IPS DF 6.9 (cell line): ENCODE data around the gene MIPEP.

Experiments used
- DNase-seq: peaks from one replicate; pipeline ENCODE4 v3.0.0-alpha.2; 2013; ENCODE audit warnings: low read depth, low spot score
- H3K27ac ChIP-seq: one replicate; pipeline ENCODE4 v1.5.1; 2013; ENCODE audit warnings: low read length, control low read depth
- H3K27me3 ChIP-seq: 2 replicates; pipeline ENCODE4 v1.6.1; 2013; ENCODE audit warnings: mild to moderate bottlenecking, low read length; ENCODE audit not compliant: control insufficient read depth, insufficient read depth
- H3K36me3 ChIP-seq: 2 replicates; pipeline ENCODE4 v1.6.1; 2013; ENCODE audit warnings: low read length; ENCODE audit not compliant: control insufficient read depth, insufficient read depth
- H3K4me1 ChIP-seq: 2 replicates; pipeline ENCODE4 v1.6.1; 2013; ENCODE audit warnings: low read length; ENCODE audit not compliant: control insufficient read depth, insufficient read depth
- H3K4me3 ChIP-seq: 2 replicates; pipeline ENCODE4 v1.5.1; 2013; ENCODE audit warnings: mild to moderate bottlenecking, low read length
- H3K9me3 ChIP-seq: 2 replicates; pipeline ENCODE4 v1.6.1; 2013; ENCODE audit warnings: low read length, inconsistent platforms; ENCODE audit not compliant: control insufficient read depth, insufficient read depth
- WGBS: extraction: QIAGEN DNeasy Blood & Tissue Kit; methylation state at CpG from one replicate; pipeline ENCODE4 v1.1.7; 2013; ENCODE audit warnings: mixed read lengths, missing lambda C conversion rate; ENCODE audit not compliant: insufficient read length, insufficient coverage; 5-methylcytosine and 5-hydroxymethylcytosine counted together

Gene MIPEP

GRCh38 chr13:23705583-23705982 lies 183.6 kb downstream of the MIPEP start:
- whole genome bisulfite sequencing: no CpG with 5 or more reads among the region's 2 CpGs
- Histone ChIP-seq H3K27ac (no peak overlapping the region), H3K27me3 (no peaks in the 10 kb centered on the region), H3K4me3 (no peak overlapping the region), H3K9me3 (no peaks in the 10 kb centered on the region), H3K4me1 (peaks cover 1% of the 10 kb centered on the region; the same call in 1 of the 2 replicates), H3K36me3 (no peaks in the 10 kb centered on the region)
- DNase-seq: no peak

GRCh38 chr13:23703246-23703860 lies 185.8 kb downstream of the MIPEP start:
- no peak overlapping the region for H3K27ac ChIP-seq

GRCh38 chr13:23701636-23702035 lies 187.6 kb downstream of the MIPEP start:
- no peak for DNase-seq
- no CpG with 5 or more reads among the region's 12 CpGs for WGBS
- H3K27ac ChIP-seq: no peak overlapping the region
- H3K27me3 ChIP-seq: no peaks in the 10 kb centered on the region
- H3K4me3 ChIP-seq: no peak overlapping the region
- H3K36me3 ChIP-seq: no peaks in the 10 kb centered on the region
- H3K9me3 ChIP-seq: no peaks in the 10 kb centered on the region
- peaks cover 1% of the 10 kb centered on the region; the same call in 1 of the 2 replicates for H3K4me1 ChIP-seq

More at GRCh38 chr13:23703246-23703860, 185.8 kb downstream of the MIPEP start:
- Histone ChIP-seq H3K9me3 (no peaks in the 10 kb centered on the region), H3K27me3 (no peaks in the 10 kb centered on the region), H3K4me3 (no peak overlapping the region), H3K4me1 (peaks cover 1% of the 10 kb centered on the region; the same call in 1 of the 2 replicates), H3K36me3 (no peaks in the 10 kb centered on the region)
- no peak for DNase-seq
- no CpG with 5 or more reads among the region's 11 CpGs for WGBS

GRCh38 chr13:23701186-23701585 lies 188.0 kb downstream of the MIPEP start:
- no peaks in the 10 kb centered on the region for H3K9me3 ChIP-seq
- no peak overlapping the region for H3K4me3 ChIP-seq
- H3K27me3 ChIP-seq: no peaks in the 10 kb centered on the region
- no CpG with 5 or more reads among the region's 5 CpGs for WGBS
- no peak overlapping the region for H3K27ac ChIP-seq
- no peaks in the 10 kb centered on the region for H3K36me3 ChIP-seq
- peaks cover 3% of the 10 kb centered on the region; the same call in 1 of the 2 replicates for H3K4me1 ChIP-seq
- DNase-seq: no peak

- Histone ChIP-seq H3K27ac (no peak overlapping the region), H3K9me3 (no peaks in the 10 kb centered on the region), H3K4me1 (peaks cover 2% of the 10 kb centered on the region; the same call in 1 of the 2 replicates), H3K27me3 (no peaks in the 10 kb centered on the region), H3K4me3 (no peak overlapping the region), H3K36me3 (no peaks in the 10 kb centered on the region)
- DNase-seq: no peak
- no CpG with 5 or more reads among the region's 2 CpGs for WGBS
Observed at GRCh38 chr13:23699271-23699670, 189.9 kb downstream of the MIPEP start.

- WGBS: no CpG with 5 or more reads among the region's 1 CpG
- Histone ChIP-seq H3K27ac (no peak overlapping the region), H3K4me3 (no peak overlapping the region), H3K4me1 (peaks cover 2% of the 10 kb centered on the region; the same call in 1 of the 2 replicates), H3K9me3 (no peaks in the 10 kb centered on the region), H3K27me3 (no peaks in the 10 kb centered on the region), H3K36me3 (no peaks in the 10 kb centered on the region)
- DNase-seq: no peak
Observed at GRCh38 chr13:23697772-23698313, 191.4 kb downstream of the MIPEP start.

GRCh38 chr13:23696610-23697009 lies 192.6 kb downstream of the MIPEP start:
- no CpG with 5 or more reads among the region's 5 CpGs for WGBS
- Histone ChIP-seq H3K4me1 (peaks cover 2% of the 10 kb centered on the region; the same call in 1 of the 2 replicates), H3K4me3 (no peak overlapping the region), H3K36me3 (no peaks in the 10 kb centered on the region), H3K9me3 (no peaks in the 10 kb centered on the region), H3K27me3 (no peaks in the 10 kb centered on the region), H3K27ac (no peak overlapping the region)
- no peak for DNase-seq

- Histone ChIP-seq H3K4me3 (no peak overlapping the region), H3K4me1 (peaks cover 2% of the 10 kb centered on the region; the same call in 1 of the 2 replicates), H3K27ac (no peak overlapping the region), H3K36me3 (no peaks in the 10 kb centered on the region), H3K9me3 (no peaks in the 10 kb centered on the region), H3K27me3 (no peaks in the 10 kb centered on the region)
- DNase-seq: no peak
- no CpG with 5 or more reads among the region's 46 CpGs for WGBS
Observed at GRCh38 chr13:23695711-23696464, 193.3 kb downstream of the MIPEP start.

GRCh38 chr13:23695196-23695595 lies 194.0 kb downstream of the MIPEP start:
- Histone ChIP-seq H3K9me3 (no peaks in the 10 kb centered on the region), H3K27ac (no peak overlapping the region), H3K4me1 (peaks cover 2% of the 10 kb centered on the region; the same call in 1 of the 2 replicates), H3K27me3 (no peaks in the 10 kb centered on the region), H3K36me3 (no peaks in the 10 kb centered on the region), H3K4me3 (no peak overlapping the region)
- WGBS: no CpG with 5 or more reads among the region's 28 CpGs
- no peak for DNase-seq

GRCh38 chr13:23692816-23693215 lies 196.4 kb downstream of the MIPEP start:
- Histone ChIP-seq H3K27ac (no peak overlapping the region), H3K4me3 (no peak overlapping the region), H3K27me3 (no peaks in the 10 kb centered on the region), H3K9me3 (no peaks in the 10 kb centered on the region), H3K36me3 (no peaks in the 10 kb centered on the region), H3K4me1 (peaks cover 2% of the 10 kb centered on the region; the same call in 1 of the 2 replicates)
- DNase-seq: no peak
- WGBS: no CpG with 5 or more reads among the region's 3 CpGs
